HCT116 (cell line): ENCODE results near the gene TMTC4. TPM values are rescaled to one million over a fixed set of nuclear protein-coding genes. Genes with fewer than 3 reads are reported as not detected.

ENCODE experiments used
- ATAC-seq: fragments of 200-7000 bp; cut with Tn5 transposase; 2 replicates; pipeline ENCODE4 v1.9.1; 2020; ENCODE audit warnings: mild to moderate bottlenecking, moderate library complexity
- BruUV-seq: library from RNA; stranded (reverse); fragments of 400-500 nt; replicated peaks from 2 replicates; lab custom pipeline; 2021; lab: Mats Ljungman, UMichigan
- CTCF ChIA-PET: fragments of 300-600 bp; sonication (Branson Sonifier 250); formaldehyde crosslinking; loops from one replicate; lab custom pipeline; 2021; ENCODE audit warnings: antibody characterized with exemption; lab: Charles Lee
- POLR2A ChIA-PET: fragments of 300-600, 350-600 bp; sonication (Branson Sonifier 250); formaldehyde crosslinking; loops from one replicate; lab custom pipeline; 2021; ENCODE audit warnings: antibody characterized with exemption; lab: Charles Lee
- RAD21 ChIA-PET, 2 experiments: fragments of 300-600 bp; sonication (Branson Sonifier 250); formaldehyde crosslinking; loops; one replicate each; lab custom pipeline; 2023; ENCODE audit warnings: low total read pairs in 2 of 2; ENCODE audit not compliant: uncharacterized antibody in 2 of 2, unreplicated experiment in 2 of 2, low non-redundant PET in 1 of 2; lab: Charles Lee
- DNase-seq: peaks from one replicate; pipeline ENCODE4 v3.0.0-alpha.2; 2010; ENCODE audit warnings: low read depth, low spot score
- H2AFZ ChIP-seq: fragments of 200-600 bp; shearing (Covaris generic), sonication (generic); 2 replicates; pipeline ENCODE4 v1.6.1; 2017; ENCODE audit warnings: low read depth, mixed run types, mixed read lengths, antibody characterized with exemption, low read length; ENCODE audit not compliant: poor library complexity, severe bottlenecking
- H3K27ac ChIP-seq: 2 replicates; pipeline ENCODE4 v1.5.1; 2012; ENCODE audit warnings: low read depth, low read length
- H3K27me3 ChIP-seq: fragments of 200-600 bp; sonication (generic); 2 replicates; pipeline ENCODE4 v1.6.1; 2016; ENCODE audit warnings: mixed run types, low read length, mixed read lengths; ENCODE audit not compliant: insufficient read depth
- H3K36me3 ChIP-seq, 2 experiments: fragments of 200-500 bp in 1 of 2; fragments of 200-600 bp in 1 of 2; sonication (Bioruptor generic) in 1 of 2; sonication (generic) in 1 of 2; 2 replicates each; pipeline versions ENCODE4 v1.5.1 to v1.6.1; 2014 to 2016; ENCODE audit warnings: low read length in 2 of 2, inconsistent platforms in 1 of 2, mixed read lengths in 1 of 2, mixed run types in 1 of 2; ENCODE audit not compliant: insufficient read depth in 2 of 2, control insufficient read depth in 1 of 2
- H3K4me1 ChIP-seq, 2 experiments: fragments of 200-600 bp in 1 of 2; sonication (generic) in 1 of 2; 2 replicates each; pipeline versions ENCODE4 v1.5.1 to v1.6.1; 2012 to 2017; ENCODE audit warnings: low read length in 2 of 2, inconsistent platforms in 1 of 2, mild to moderate bottlenecking in 1 of 2, mixed read lengths in 1 of 2, mixed run types in 1 of 2, moderate library complexity in 1 of 2; ENCODE audit not compliant: insufficient read depth in 2 of 2, control insufficient read depth in 1 of 2
- H3K4me2 ChIP-seq: fragments of 200-600 bp; sonication (generic); 2 replicates; pipeline ENCODE4 v1.6.1; 2017; ENCODE audit warnings: mixed run types, low read length, mixed read lengths
- H3K4me3 ChIP-seq, 2 experiments: fragments of 200-600 bp in 1 of 2; sonication (generic) in 1 of 2; replicated peaks in 1 of 2; 2 replicates each; pipeline ENCODE4 v1.5.1; 2011 to 2016; ENCODE audit warnings: low read length in 2 of 2, control low read depth in 1 of 2, low read depth in 1 of 2, mild to moderate bottlenecking in 1 of 2, mixed read lengths in 1 of 2, mixed run types in 1 of 2
- H3K79me2 ChIP-seq: fragments of 200-600 bp; sonication (generic); 2 replicates; pipeline ENCODE4 v1.6.1; 2017; ENCODE audit warnings: mild to moderate bottlenecking, mixed run types, low read length, moderate library complexity, mixed read lengths; ENCODE audit not compliant: insufficient read depth
- H3K9ac ChIP-seq: fragments of 200-600 bp; sonication (generic); 2 replicates; pipeline ENCODE4 v1.6.1; 2016; ENCODE audit warnings: low read length, mixed read lengths
- H3K9me2 ChIP-seq: fragments of 200-600 bp; sonication (generic), shearing (Covaris generic); 2 replicates; pipeline ENCODE4 v1.6.1; 2017; ENCODE audit warnings: mixed run types, mild to moderate bottlenecking, moderate library complexity; ENCODE audit not compliant: insufficient read depth
- H3K9me3 ChIP-seq, 2 experiments: fragments of 200-500 bp in 1 of 2; fragments of 200-600 bp in 1 of 2; sonication (Bioruptor generic) in 1 of 2; sonication (generic) in 1 of 2; 2 replicates each; pipeline ENCODE4 v1.6.1; 2014 to 2017; ENCODE audit warnings: low read length in 2 of 2, mixed read lengths in 2 of 2, inconsistent platforms in 1 of 2, low read depth in 1 of 2, mild to moderate bottlenecking in 1 of 2, mixed run types in 1 of 2, moderate library complexity in 1 of 2; ENCODE audit not compliant: control insufficient read depth in 1 of 2, insufficient read depth in 1 of 2
- H4K20me1 ChIP-seq: fragments of 200-600 bp; sonication (generic), shearing (Covaris generic); 2 replicates; pipeline ENCODE4 v1.6.1; 2017; ENCODE audit warnings: mixed run types, mild to moderate bottlenecking, moderate library complexity; ENCODE audit not compliant: insufficient read depth
- CBX3 ChIP-seq: IDR thresholded peaks from 2 replicates; pipeline ENCODE4 v1.6.1; 2012; ENCODE audit warnings: low read depth
- CEBPB ChIP-seq: IDR thresholded peaks from 2 replicates; pipeline ENCODE4 v1.6.1; 2012; ENCODE audit warnings: low read depth
- EGR1 ChIP-seq: IDR thresholded peaks from 2 replicates; pipeline ENCODE4 v1.6.1; 2012; ENCODE audit warnings: low read depth
- EZH2 ChIP-seq: fragments of 200-600 bp; sonication (generic); IDR thresholded peaks from 2 replicates; pipeline ENCODE4 v1.6.1; 2017; ENCODE audit warnings: antibody characterized with exemption, mixed run types
- FOSL1 ChIP-seq: IDR thresholded peaks from 2 replicates; pipeline ENCODE4 v1.6.1; 2012; ENCODE audit warnings: low read depth
- JUND ChIP-seq: IDR thresholded peaks from 2 replicates; pipeline ENCODE4 v1.6.1; 2012
- POLR2A ChIP-seq: IDR thresholded peaks from 2 replicates; pipeline ENCODE4 v1.7.0; 2011; ENCODE audit warnings: borderline replicate concordance; ENCODE audit not compliant: insufficient read depth, insufficient read length; ENCODE audit errors: extremely low read depth
- POLR2AphosphoS5 ChIP-seq: IDR thresholded peaks from 2 replicates; pipeline ENCODE4 v1.6.1; 2011; ENCODE audit warnings: mild to moderate bottlenecking, low read depth, low read length, moderate library complexity
- REST ChIP-seq: IDR thresholded peaks from 2 replicates; pipeline ENCODE4 v1.6.1; 2012; ENCODE audit warnings: low read depth
- SIN3A ChIP-seq: IDR thresholded peaks from 2 replicates; pipeline ENCODE4 v1.6.1; 2012; ENCODE audit warnings: low read depth
- TCF7L2 ChIP-seq: IDR thresholded peaks from 2 replicates; pipeline ENCODE4 v1.7.0; 2011; ENCODE audit warnings: borderline replicate concordance, inconsistent platforms; ENCODE audit not compliant: insufficient read depth, insufficient read length; ENCODE audit errors: extremely low read depth
- intact Hi-C: fragments of 100-400 bp; cut with micrococcal nuclease; formaldehyde crosslinking; loops from 2 replicates; pipeline ENCODE4 v1.10.0; 2022
- total RNA-seq: library from RNA; stranded (reverse); gene quantifications from one replicate; pipeline ENCODE4 v1.2.1, GENCODE V29; 2021; ENCODE audit not compliant: unreplicated experiment

The TMTC4 gene
- total RNA-seq, 1 experiment from 2014 or later, result 23.6 TPM

GRCh38 chr13:100589178-100589725, 85.3 kb downstream of the TMTC4 start:
- ATAC-seq, result no peak; the same call in 1 of the 2 replicates
- H3K4me3 ChIP-seq, result peak overlapping the region in 1 of 2 experiments; percentile 73; a peak in 1 of 4 replicates
- no peaks in the 10 kb centered on the region for H4K20me1 ChIP-seq
- intact Hi-C loops, result no loop called here
- BruUV-seq, result no TSS peak
- POLR2A ChIA-PET, result interaction anchor here (0.6 kb wide), 2 partner anchors 546 to 608 kb away, joined by 3 to 4 read pairs; partner anchors contain the start of gene ZIC2
- CTCF ChIA-PET, result no interaction called here
- peaks cover 0 to 15% of the 10 kb centered on the region in 2 experiments; a peak in 3 of 4 replicates for H3K4me1 ChIP-seq
- peak overlapping the region; percentile 94 for H2AFZ ChIP-seq
- no peak for DNase-seq
- H3K9me3 ChIP-seq, result no peaks in the 10 kb centered on the region
- H3K9me2 ChIP-seq, result no peaks in the 10 kb centered on the region
- H3K79me2 ChIP-seq, result no peaks in the 10 kb centered on the region
- no peaks in the 10 kb centered on the region for H3K36me3 ChIP-seq
- H3K27ac ChIP-seq, result no peak overlapping the region
- RAD21 ChIA-PET, result no interaction called here
- H3K4me2 ChIP-seq, result peak overlapping the region; percentile 83
- H3K27me3 ChIP-seq, result no peaks in the 10 kb centered on the region
- TF ChIP-seq FOSL1, result no peak
- no peak for TF ChIP-seq EGR1
- no peak for TF ChIP-seq REST
- no peak for TF ChIP-seq POLR2AphosphoS5
- no peak for TF ChIP-seq CEBPB
- no peak for TF ChIP-seq SIN3A
- no peak for TF ChIP-seq EZH2
- no peak for TF ChIP-seq TCF7L2
- no peak for TF ChIP-seq CBX3
- no peak for TF ChIP-seq JUND
- no peak for TF ChIP-seq POLR2A
- 0 out of 2 replicates have a peak overlapping the region, but pooled peaks have one; percentile 80 for H3K9ac ChIP-seq
